ENCODE data around the gene POLR2J3.
"Not testable (repeated sequence)": the region's sequence is repeated elsewhere in the genome, so short reads cannot be mapped to it uniquely, and the experiment has no call there.

POLR2J3 gene

GRCh38 chr7:102581722-102582121 is 9.3 kb upstream of the POLR2J3 start:
- not testable (repeated sequence) for ATAC-seq

GRCh38 chr7:102578486-102578885 is 6.1 kb upstream of the POLR2J3 start:
- not testable (repeated sequence) for ATAC-seq

DNA sequence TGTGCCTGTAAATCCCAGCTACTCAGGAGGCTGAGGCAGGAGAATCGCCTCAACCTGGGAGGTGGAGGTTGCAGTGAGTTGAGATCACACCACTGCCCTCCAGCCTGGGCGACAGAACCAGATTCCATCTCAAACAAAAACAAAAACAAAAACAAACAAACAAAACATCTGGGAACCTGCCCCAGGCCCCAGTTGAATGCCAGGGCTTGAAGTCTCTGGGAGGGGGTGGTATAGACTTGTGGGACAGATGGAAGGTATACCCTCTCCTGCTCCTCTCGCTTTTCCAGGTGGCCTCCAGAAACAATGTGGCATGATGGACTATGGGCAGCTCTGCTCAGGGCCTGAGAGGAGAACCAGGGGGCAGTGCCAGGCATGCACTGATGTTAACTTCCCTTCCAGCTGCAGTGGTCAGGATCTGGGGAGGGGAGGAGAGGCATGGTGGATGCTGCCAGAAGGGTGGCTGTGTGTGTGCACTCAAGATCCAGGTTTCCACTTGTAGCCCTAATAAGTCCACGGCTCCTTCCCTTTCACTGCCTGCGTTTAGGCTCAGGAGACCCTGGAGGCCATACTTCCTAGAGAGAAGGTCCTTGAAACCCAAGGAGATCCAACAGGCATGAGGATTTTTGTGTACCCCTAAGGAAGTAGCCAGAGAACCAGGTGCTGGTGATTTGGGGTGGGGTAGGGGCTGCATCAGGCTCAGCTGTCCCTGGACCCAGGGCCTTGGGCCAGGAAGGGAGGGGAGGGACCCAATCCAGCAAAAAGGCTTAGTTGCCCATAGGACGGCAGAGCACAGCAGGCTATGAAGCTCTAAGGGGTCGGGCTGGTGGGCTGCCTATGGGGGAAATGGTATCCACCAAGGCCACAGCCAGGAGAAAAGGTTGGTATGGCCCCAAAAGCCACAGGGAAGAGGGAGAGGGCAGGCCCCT is 5.2 kb upstream of the POLR2J3 start:
- not testable (repeated sequence) for ATAC-seq

DNA sequence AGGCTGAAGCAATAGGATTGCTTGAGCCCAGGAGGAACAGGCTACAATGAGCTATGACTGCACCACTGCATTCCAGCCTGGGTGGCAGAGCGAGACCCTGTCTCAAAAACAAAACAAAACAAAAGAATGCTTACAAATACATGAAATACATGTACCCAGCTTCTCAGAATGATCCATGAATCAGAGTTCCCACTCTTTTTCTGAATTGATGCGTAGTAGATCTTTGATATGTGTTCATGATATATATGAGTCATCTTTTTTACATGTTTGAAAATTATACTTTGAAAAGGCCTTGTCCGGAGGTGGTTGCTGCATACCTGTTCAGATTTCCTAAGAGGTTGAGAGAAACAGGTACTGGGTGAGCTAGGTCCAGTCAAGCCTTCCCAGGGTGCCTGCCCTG is 4.0 kb upstream of the POLR2J3 start:
- ATAC-seq = peak; percentile 26 to 31

DNA sequence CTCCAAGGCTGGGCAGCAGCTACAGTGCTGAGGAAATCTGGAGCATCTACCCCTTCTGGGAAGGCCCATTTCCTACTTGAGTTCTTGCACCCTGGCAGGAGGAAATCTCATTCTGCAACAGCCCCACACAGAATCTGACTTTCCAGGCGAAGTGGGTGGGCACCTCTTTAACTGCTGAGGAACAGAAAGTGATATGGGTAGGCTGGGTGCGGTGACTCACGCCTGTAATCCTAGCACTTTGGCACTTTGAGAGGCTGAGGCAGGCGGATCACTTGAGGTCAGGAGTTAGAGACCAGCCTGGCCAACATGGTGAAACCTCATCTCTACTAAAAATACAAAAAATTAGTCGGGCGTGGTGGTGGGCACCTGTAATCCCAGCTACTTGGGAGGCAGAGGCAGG is 2.2 kb upstream of the POLR2J3 start:
- ATAC-seq = not testable (repeated sequence)

- ATAC-seq = not testable (repeated sequence)
Measured at GRCh38 chr7:102568620-102569019, 3.8 kb downstream of the POLR2J3 start.

GRCh38 chr7:102550808-102551422 is 21.5 kb downstream of the POLR2J3 start, which contains the start of gene SPDYE2:
TSS of gene SPDYE2 (plus strand) at chr7:102551226. CDS start at chr7:102553256, 2,030 bp downstream.
- not testable (repeated sequence) for ATAC-seq

- peak; percentile 28 to 32 for ATAC-seq
Measured at GRCh38 chr7:102546353-102546752, 26.0 kb downstream of the POLR2J3 start.

- ATAC-seq = not testable (repeated sequence)
Measured at GRCh38 chr7:102545288-102545687, 27.1 kb downstream of the POLR2J3 start.

GRCh38 chr7:102544372-102544771 is 28.0 kb downstream of the POLR2J3 start:
- not testable (repeated sequence) for ATAC-seq

- not testable (repeated sequence) for ATAC-seq
Measured at GRCh38 chr7:102543596-102543995, 28.8 kb downstream of the POLR2J3 start, which contains the start of gene UPK3BL2. TSS of gene UPK3BL2 (minus strand) at chr7:102543696. CDS start at chr7:102543636, 60 bp downstream.

DNA sequence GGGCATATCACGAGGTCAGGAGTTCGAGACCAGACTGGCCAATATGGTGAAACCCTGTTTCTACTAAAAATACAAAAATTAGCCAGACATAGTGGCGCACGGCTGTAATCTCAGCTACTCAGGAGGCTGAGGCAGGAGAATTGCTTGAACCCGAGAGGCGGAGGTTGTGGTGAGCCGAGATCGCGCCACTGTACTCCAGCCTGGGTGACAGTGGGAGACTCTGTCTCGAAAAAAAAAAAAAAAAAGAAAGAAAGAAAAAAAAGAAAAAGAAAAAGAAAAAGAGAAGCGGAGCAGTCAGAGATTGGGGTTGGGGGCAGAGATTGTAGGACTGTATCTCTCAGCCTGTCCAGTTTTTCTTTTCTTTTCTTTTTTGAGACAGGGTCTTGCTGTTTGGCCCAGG is 29.6 kb downstream of the POLR2J3 start:
- not testable (repeated sequence) for ATAC-seq

- ATAC-seq = not testable (repeated sequence)
Measured at GRCh38 chr7:102542083-102542482, 30.3 kb downstream of the POLR2J3 start.

DNA sequence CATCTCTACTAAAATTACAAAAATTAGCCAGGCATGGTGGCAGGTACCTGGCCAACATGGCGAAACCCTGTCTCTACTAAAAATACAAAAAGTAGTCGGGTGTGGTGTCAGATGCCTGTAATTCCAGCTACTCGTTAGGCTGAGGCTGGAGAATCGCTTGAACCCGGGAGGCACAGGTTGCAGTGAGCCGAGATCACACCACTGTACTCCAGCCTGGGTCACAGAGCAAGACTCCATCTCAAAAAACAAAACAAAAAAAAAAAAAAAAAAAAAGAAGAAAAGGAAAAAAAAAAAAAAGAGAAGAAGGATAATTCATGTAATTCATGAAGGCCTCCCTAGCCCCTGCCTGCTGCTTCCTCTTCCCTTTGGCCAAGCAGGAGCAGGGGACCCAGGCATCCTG is 31.8 kb downstream of the POLR2J3 start:
- not testable (repeated sequence) for ATAC-seq

DNA sequence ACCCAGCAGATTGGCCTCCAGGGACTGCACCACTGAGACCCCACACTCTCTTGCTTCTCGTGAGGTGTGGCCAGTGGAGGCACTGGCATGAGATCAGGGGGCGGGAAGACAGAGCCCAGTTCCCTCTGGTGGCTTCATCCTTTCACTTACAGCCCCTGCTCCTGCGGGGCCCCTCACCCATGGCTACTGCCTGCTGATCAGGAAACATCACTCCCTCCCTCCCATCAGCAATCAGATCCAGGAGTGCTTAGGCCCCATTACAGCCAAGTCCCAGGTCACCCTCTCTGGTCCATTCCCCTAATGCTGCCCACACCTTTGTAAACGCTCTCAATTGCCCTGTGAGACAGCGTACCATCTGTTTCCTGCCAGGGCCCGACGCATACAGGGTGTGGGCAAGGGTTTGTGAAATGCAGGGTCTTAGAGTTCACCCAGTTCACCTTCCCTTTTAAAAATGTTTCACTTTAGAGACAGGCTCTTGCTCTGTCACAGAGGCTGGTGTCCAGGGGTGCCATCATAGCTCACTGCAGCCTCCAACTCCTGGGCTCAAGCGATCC is 37.2 kb downstream of the POLR2J3 start:
- not testable (repeated sequence) for ATAC-seq

DNA sequence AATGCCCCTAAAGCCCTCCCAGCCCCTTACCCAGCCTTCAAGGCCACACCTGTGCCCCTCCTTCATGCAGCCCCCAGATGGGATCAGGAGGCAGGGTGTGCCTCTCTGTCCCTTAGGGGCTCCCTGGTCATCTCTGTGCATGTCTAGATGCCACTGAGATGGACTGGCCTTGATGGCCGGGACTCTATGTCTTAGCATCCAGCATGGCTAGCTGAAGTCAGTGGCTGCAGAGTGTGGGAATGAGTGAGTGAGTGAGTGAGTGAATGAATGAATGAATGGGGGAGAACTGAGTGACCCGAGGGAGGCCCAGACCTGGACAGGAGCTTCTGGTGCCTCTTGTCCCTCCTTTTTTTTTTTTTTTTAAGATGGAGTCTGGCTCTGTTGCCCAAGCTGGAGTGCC is 40.3 kb downstream of the POLR2J3 start:
- ATAC-seq = peak in 1 of 2 donors; percentile 11

DNA sequence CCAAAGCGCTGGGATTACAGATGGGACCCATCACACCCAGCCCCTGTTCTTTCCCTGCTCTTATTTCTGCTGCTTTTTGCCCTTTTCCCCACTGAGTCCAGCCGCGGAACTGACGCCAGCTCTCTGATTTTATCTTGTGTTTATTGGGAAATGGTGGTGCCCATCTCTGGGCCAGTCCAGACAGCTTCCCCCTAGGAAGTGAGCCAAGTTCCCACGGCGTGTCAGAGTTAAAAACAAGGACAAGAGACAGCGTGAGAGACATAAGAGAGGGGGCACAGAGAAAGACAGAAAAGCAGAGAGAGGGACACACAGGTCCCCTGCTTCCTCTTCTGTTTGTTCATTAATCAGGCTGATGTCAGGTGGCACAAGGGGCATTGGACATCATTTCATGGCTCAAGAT is 40.8 kb downstream of the POLR2J3 start:
- ATAC-seq = not testable (repeated sequence)

DNA sequence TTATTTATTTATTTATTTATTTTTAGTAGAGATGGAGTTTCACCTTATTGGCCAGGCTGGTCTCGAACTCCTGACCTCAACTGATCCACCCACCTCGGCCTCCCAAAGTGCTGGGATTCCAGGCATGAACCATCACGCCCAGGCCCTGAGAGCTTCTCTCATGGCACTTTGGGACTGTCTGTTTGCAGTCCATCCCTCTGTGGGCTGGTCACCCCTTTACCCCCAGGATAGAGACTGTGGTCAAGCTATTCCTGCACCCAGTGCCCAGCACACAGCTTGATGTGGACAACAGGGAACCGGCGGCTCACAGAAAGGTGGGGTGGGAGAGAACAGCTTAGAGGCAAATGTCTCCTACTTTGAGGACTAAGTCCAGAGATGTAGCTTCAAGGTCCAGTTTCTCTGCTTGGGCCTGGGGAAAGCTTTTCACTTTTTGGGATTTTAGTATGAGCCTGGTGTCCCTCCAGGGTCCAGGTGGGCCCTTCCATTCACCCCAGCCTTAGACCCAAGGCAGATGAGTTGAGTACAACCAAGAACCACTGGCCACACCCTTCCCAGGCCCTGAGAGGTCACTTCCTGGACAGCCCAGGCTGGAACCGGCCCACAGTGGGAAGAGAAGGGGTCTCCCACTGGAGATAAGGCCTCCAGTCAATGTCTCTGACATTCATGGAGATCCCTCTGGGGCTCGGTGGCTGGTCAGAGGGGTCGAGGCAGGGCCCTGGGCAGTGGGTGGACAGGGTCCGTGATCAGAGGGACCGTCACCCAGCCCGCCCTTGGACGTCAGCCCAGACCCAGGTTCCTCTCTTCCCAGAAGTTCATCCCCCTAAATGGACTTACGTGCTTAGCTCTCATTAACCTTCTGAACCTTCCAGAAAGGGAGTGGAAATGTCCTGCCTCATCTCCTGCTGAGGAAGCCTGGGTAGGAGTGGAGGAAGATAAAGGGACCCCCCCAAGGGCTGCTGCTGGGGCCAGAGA is 44.3 kb downstream of the POLR2J3 start:
- ATAC-seq = not testable (repeated sequence)

GRCh38 chr7:102527182-102527581 is 45.2 kb downstream of the POLR2J3 start:
- not testable (repeated sequence) for ATAC-seq

GRCh38 chr7:102524803-102525202 is 47.6 kb downstream of the POLR2J3 start:
- ATAC-seq = not testable (repeated sequence)

DNA sequence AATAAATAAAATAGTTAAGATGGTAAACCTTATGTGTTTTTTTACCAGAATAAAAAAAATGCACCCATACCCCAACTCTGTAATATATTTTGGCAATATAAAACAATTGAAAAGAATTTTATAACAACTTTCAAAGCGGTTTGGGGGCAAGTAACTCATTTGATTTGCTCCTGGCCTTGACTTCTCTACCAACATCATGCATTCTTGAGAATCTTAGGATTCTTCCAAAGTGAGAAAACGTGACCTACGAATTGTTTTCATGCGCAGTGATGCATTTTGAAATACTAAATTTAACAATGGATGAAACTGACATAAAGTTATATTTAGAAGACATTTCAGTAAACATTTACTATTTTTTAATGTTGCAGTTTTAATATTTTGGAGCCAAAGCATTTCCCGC is 51.6 kb downstream of the POLR2J3 start:
- not testable (repeated sequence) for ATAC-seq
